Measurements from ENCODE around the gene TMEM169.

GRCh38 chr2:216081487-216082116, at the start of gene TMEM169, which contains the start of gene PECR:
- TF ChIP-seq SIN3A (IDR thresholded peaks at IDR 0.05; ENCODE audit: borderline replicate concordance, insufficient read depth, low read depth, low read length) = no peak
- TF ChIP-seq CTCF (IDR thresholded peaks at IDR 0.05) = no peak
- peak; percentile 58 for TF ChIP-seq POLR2AphosphoS5 (IDR thresholded peaks at IDR 0.05; ENCODE audit: low read depth, low read length)
- no peak for TF ChIP-seq REST (IDR thresholded peaks at IDR 0.05; ENCODE audit: insufficient read depth in 1 of 2, low read depth in 2 of 2, low read length in 1 of 2)
- no peak for TF ChIP-seq TCF7L2 (IDR thresholded peaks at IDR 0.05; ENCODE audit: low read depth, low read length)

Measured in Panc1 (cell line).